Osteocyte (in vitro differentiated cells): ENCODE results near the gene CCDC6. TPM values are rescaled to one million over a fixed set of nuclear protein-coding genes. Genes with fewer than 3 reads are reported as not detected.

Source experiments
- DNase-seq: peaks from one replicate; pipeline ENCODE4 v3.0.0; 2021; ENCODE audit warnings: mixed read lengths; ENCODE audit not compliant: unreplicated experiment; ENCODE audit errors: extremely low spot score
- H3K27ac Mint-ChIP-seq: one replicate; pipeline ENCODE4 v1.8.0; 2021; ENCODE audit warnings: mild to moderate bottlenecking, mixed read lengths; ENCODE audit not compliant: unreplicated experiment
- H3K27me3 Mint-ChIP-seq: one replicate; pipeline ENCODE4 v1.8.0; 2021; ENCODE audit warnings: mixed read lengths; ENCODE audit not compliant: unreplicated experiment
- H3K36me3 Mint-ChIP-seq: one replicate; pipeline ENCODE4 v1.8.0; 2021; ENCODE audit warnings: mixed read lengths; ENCODE audit not compliant: unreplicated experiment
- H3K4me1 Mint-ChIP-seq: one replicate; pipeline ENCODE4 v1.8.0; 2021; ENCODE audit warnings: mixed read lengths; ENCODE audit not compliant: unreplicated experiment
- H3K4me3 Mint-ChIP-seq: one replicate; pipeline ENCODE4 v1.8.0; 2021; ENCODE audit warnings: mild to moderate bottlenecking, moderate library complexity, mixed read lengths; ENCODE audit not compliant: unreplicated experiment
- H3K9me3 Mint-ChIP-seq: one replicate; pipeline ENCODE4 v1.8.0; 2021; ENCODE audit warnings: mixed read lengths; ENCODE audit not compliant: unreplicated experiment
- total RNA-seq: library from RNA; stranded (reverse); gene quantifications from 2 replicates; pipeline ENCODE4 v1.2.1, GENCODE V29; 2021
- TF ChIP-seq, protein P1 (sequence below): fragments of 200-600 bp; sonication (generic); IDR thresholded peaks from 2 replicates; pipeline ENCODE4 v1.5.0; 2021; ENCODE audit warnings: antibody characterized with exemption, mild to moderate bottlenecking, moderate library complexity

CCDC6 gene
- total RNA-seq, 1 donor from 2014 or later = 38.0 TPM

- Mint-ChIP-seq H3K36me3 (peaks cover 4% of the 10 kb centered on the region), H3K4me3 (no peak overlapping the region), H3K9me3 (peaks cover 11% of the 10 kb centered on the region), H3K27ac (no peak overlapping the region), H3K27me3 (peaks cover 7% of the 10 kb centered on the region), H3K4me1 (peaks cover 4% of the 10 kb centered on the region)
- TF ChIP-seq, protein P1, sequence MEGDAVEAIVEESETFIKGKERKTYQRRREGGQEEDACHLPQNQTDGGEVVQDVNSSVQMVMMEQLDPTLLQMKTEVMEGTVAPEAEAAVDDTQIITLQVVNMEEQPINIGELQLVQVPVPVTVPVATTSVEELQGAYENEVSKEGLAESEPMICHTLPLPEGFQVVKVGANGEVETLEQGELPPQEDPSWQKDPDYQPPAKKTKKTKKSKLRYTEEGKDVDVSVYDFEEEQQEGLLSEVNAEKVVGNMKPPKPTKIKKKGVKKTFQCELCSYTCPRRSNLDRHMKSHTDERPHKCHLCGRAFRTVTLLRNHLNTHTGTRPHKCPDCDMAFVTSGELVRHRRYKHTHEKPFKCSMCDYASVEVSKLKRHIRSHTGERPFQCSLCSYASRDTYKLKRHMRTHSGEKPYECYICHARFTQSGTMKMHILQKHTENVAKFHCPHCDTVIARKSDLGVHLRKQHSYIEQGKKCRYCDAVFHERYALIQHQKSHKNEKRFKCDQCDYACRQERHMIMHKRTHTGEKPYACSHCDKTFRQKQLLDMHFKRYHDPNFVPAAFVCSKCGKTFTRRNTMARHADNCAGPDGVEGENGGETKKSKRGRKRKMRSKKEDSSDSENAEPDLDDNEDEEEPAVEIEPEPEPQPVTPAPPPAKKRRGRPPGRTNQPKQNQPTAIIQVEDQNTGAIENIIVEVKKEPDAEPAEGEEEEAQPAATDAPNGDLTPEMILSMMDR = no peak
- DNase-seq = no peak
These were observed 7.3 kb upstream of the CCDC6 start for GRCh38 chr10:59913547-59914237.

- Mint-ChIP-seq H3K9me3 (peaks cover 11% of the 10 kb centered on the region), H3K4me1 (peaks cover 22% of the 10 kb centered on the region), H3K36me3 (peaks cover 4% of the 10 kb centered on the region), H3K27me3 (no peaks in the 10 kb centered on the region), H3K4me3 (no peak overlapping the region), H3K27ac (no peak overlapping the region)
- DNase-seq = no peak
- TF ChIP-seq, protein P1 = no peak
These were observed 4.5 kb upstream of the CCDC6 start for GRCh38 chr10:59910867-59911266.

DNA sequence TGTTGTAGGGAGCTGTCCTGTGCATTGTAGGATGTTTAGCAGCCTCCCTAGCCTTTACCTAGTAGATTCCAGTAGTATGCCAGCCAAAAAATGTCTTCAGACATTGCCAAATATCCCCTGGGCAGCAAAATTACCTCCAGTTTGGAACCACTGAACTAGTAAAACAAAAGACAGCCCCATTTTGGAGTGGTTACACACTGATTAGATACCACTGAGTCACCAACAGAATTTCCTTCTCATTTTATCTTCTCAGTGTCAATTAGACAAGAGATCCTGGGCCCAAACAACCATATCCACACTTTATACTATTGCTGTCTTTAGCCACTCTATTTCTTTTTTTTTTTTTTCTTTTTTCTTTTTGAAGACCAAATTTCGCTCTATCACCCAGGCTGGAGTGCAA, 3.5 kb upstream of the CCDC6 start:
- Mint-ChIP-seq H3K27me3 (no peaks in the 10 kb centered on the region), H3K4me1 (peaks cover 29% of the 10 kb centered on the region), H3K4me3 (no peak overlapping the region)

DNA sequence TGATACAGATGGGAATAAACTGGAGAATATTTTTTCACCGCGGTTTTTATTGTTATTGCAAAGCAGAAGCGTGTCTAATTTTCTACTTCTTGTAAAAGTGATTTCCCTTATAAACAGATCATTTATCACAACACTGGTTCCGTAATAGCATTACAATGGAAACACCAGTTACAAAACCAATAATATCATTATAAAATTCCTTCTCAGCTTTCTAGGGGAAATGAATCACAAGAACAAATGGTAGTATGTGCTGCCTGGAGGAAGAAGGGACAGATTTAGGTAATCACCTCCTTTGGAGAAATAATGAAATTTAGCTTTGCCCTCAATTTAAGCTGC, 2.4 kb upstream of the CCDC6 start:
- H3K4me3 Mint-ChIP-seq = peak overlapping the region; percentile 95
- H3K36me3 Mint-ChIP-seq = peaks cover 1% of the 10 kb centered on the region
- H3K27me3 Mint-ChIP-seq = no peaks in the 10 kb centered on the region
- peaks cover 39% of the 10 kb centered on the region for H3K4me1 Mint-ChIP-seq
- peak overlapping the region; percentile 87 for H3K27ac Mint-ChIP-seq
- H3K9me3 Mint-ChIP-seq = peaks cover 8% of the 10 kb centered on the region
- TF ChIP-seq, protein P1 = no peak
- DNase-seq = no peak

More for the DNA sequence above, 3.5 kb upstream of the CCDC6 start:
- Mint-ChIP-seq H3K9me3 (peaks cover 11% of the 10 kb centered on the region), H3K36me3 (peaks cover 4% of the 10 kb centered on the region), H3K27ac (no peak overlapping the region)
- DNase-seq = no peak
- TF ChIP-seq, protein P1 = no peak

DNA sequence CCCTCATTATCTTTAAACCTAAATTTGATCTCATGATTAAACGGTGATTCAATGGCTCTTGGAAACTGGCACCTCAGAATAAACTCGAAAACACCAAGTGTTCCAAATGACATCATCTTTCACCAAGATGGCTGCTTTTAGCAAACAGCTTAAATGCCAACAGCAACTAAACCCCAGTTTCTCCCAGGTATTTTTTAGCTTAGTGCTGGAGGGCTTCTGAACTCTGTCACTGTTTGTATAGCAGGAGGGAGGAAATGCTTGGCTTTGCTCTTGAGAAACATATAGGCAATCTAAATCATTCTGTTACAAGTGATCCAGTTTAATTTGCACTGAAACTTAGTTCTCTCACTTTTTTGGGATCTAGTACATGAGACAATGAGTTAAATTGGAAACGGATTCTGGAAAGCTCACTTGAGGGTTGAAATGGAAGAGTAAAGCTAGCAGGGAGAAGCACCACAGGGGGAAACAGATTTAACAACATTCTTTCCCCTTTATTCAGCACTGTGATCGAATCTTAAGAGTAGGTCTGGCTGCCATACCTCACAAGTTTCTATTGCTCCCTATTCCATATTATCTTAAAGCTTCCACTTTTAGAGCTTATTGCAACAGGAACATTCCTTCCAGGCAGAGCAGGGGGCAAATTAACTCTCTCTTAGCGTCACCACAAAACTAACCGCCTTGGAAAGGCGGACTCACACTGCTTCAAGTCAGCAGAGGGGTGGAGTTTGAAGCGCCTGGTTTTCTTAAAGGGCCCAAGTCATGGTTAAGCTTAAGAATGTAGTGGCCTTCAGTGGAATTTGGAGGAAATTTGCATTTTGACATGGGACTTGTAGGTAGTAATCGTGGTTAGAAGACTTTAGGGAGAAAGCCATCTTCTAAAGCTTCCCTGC, 1.8 kb upstream of the CCDC6 start:
- Mint-ChIP-seq H3K27me3 (no peaks in the 10 kb centered on the region), H3K36me3 (no peaks in the 10 kb centered on the region), H3K4me1 (peaks cover 44% of the 10 kb centered on the region), H3K4me3 (peak overlapping the region; percentile 95), H3K27ac (peak overlapping the region; percentile 87), H3K9me3 (peaks cover 6% of the 10 kb centered on the region)
- TF ChIP-seq, protein P1 = no peak
- DNase-seq = no peak
